ENCODE data around the gene COL5A3. TPM values are rescaled to one million over a fixed set of nuclear protein-coding genes. Genes with fewer than 3 reads are reported as not detected.

Gene COL5A3
- total and polyA plus RNA-seq, 2 of the 13 experiments (the other 11 are each of a cell fraction or from before 2014, with no cell fraction given): 0.02 TPM; not detected in 1

GRCh38 chr19:9940778-9941177 is 69.5 kb downstream of the COL5A3 start:
- no peak overlapping the region for H3K27ac ChIP-seq (ENCODE audit: extremely low read length, insufficient read depth, low read length)
- no peaks in the 10 kb centered on the region for H4K20me1 ChIP-seq (ENCODE audit: insufficient read depth, low read length)
- intact Hi-C loops (cut with micrococcal nuclease; ENCODE audit: unreplicated experiment): no loop called here
- H3K4me2 ChIP-seq (ENCODE audit: low read depth, low read length): no peak overlapping the region
- H2AFZ ChIP-seq (ENCODE audit: low read length): no peak overlapping the region
- H3K27me3 ChIP-seq (ENCODE audit: control insufficient read depth in 1 of 2, insufficient read depth in 2 of 2, low read length in 2 of 2): peaks cover 0 to 10% of the 10 kb centered on the region in 2 experiments; a peak in 2 of 5 replicates
- peaks cover 9% of the 10 kb centered on the region for H3K4me1 ChIP-seq (ENCODE audit: insufficient read depth, low read length)
- peak; percentile 26 for DNase-seq (ENCODE audit: low spot score)
- ATAC-seq: peak; percentile 26; the same call in 1 of the 3 replicates
- no TSS peak for BruUV-seq (replicated peaks)
- FAIRE-seq: no peak
- WGBS (ENCODE audit: low lambda C conversion rate): no CpG with 5 or more reads among the region's 2 CpGs
- CTCF ChIA-PET (ENCODE audit: low intra/inter-chr PET ratio, low total read pairs): no interaction called here
- H3K9ac ChIP-seq (ENCODE audit: insufficient read depth, low read depth, low read length): no peak overlapping the region
- POLR2A ChIA-PET: no interaction called here
- no peaks in the 10 kb centered on the region for H3K36me3 ChIP-seq (replicated peaks in 1 of 2; ENCODE audit: control insufficient read depth in 1 of 2, insufficient read depth in 2 of 2, low read length in 2 of 2)
- in situ Hi-C loops (cut with HindIII; ENCODE audit: extremely low pct_ligation_motif_present, low pct_unique_long_range_greater_than_20kb): no loop called here
- H3K79me2 ChIP-seq (ENCODE audit: insufficient read depth, low read length): no peaks in the 10 kb centered on the region
- H3K9me3 ChIP-seq (ENCODE audit: low read length): no peaks in the 10 kb centered on the region
- H3K4me3 ChIP-seq (replicated peaks in 1 of 3; ENCODE audit: insufficient read depth in 1 of 3, low read depth in 2 of 3, low read length in 3 of 3): no peak overlapping the region
- no peak for TF ChIP-seq POLR2G (IDR thresholded peaks at IDR 0.05; ENCODE audit: low read depth, low read length)
- no peak for TF ChIP-seq ARID4A (CRISPR knock-in tag; IDR thresholded peaks at IDR 0.05; ENCODE audit: borderline replicate concordance)
- peak; percentile 39; the same call in 1 of the 2 replicates for TF ChIP-seq RXRA (CRISPR knock-in tag; IDR thresholded peaks at IDR 0.05)
- no peak for TF ChIP-seq ZNF713 (CRISPR knock-in tag; IDR thresholded peaks at IDR 0.05)
- no peak for TF ChIP-seq GABPB1 (CRISPR knock-in tag; IDR thresholded peaks at IDR 0.05)
- TF ChIP-seq CEBPB (IDR thresholded peaks at IDR 0.05; ENCODE audit: borderline replicate concordance, low read depth, low read length): peak; percentile 39; the same call in 1 of the 2 replicates
- TF ChIP-seq POLR2AphosphoS2 (IDR thresholded peaks at IDR 0.05; ENCODE audit: low read depth, low read length): no peak
- TF ChIP-seq SKI (IDR thresholded peaks at IDR 0.05; ENCODE audit: partially characterized antibody): peak; percentile 30
- TF ChIP-seq NFAT5 (CRISPR knock-in tag; IDR thresholded peaks at IDR 0.05): no peak
- TF ChIP-seq TRIM22 (IDR thresholded peaks at IDR 0.05): no peak
- TF ChIP-seq NFE2L2 (IDR thresholded peaks at IDR 0.05; ENCODE audit: low read length): no peak
- TF ChIP-seq RARA (CRISPR knock-in tag; IDR thresholded peaks at IDR 0.05): peak; percentile 70
- TF ChIP-seq ZSCAN30 (CRISPR knock-in tag; IDR thresholded peaks at IDR 0.05): no peak
- no peak for TF ChIP-seq KDM2A (CRISPR knock-in tag; IDR thresholded peaks at IDR 0.05; ENCODE audit: borderline replicate concordance, low read depth)
- no peak for TF ChIP-seq LCORL (IDR thresholded peaks at IDR 0.05)
- 0 out of 2 replicates have a peak, but pooled peaks have one; percentile 29 for TF ChIP-seq LCORL (CRISPR knock-in tag; IDR thresholded peaks at IDR 0.05)
